WTC11 (cell line): Measurements from ENCODE around the gene PHACTR3. TPM values are rescaled to one million over a fixed set of nuclear protein-coding genes. Genes with fewer than 3 reads are reported as not detected.

Source experiments
- ATAC-seq: fragments of 200-7000 bp; cut with Tn5 transposase; 2 replicates; pipeline ENCODE4 v1.10.0; 2021; ENCODE audit warnings: mild to moderate bottlenecking, moderate library complexity
- CTCF ChIA-PET: fragments of 300-600 bp; sonication (Branson Sonifier 250); formaldehyde crosslinking; loops from one replicate; lab custom pipeline; 2021; ENCODE audit warnings: antibody characterized with exemption; lab: Charles Lee
- POLR2A ChIA-PET: fragments of 350-600 bp; sonication (Branson Sonifier 250); formaldehyde crosslinking; loops from one replicate; lab custom pipeline; 2021; ENCODE audit warnings: antibody characterized with exemption; lab: Charles Lee
- DNase-seq: peaks from one replicate; pipeline ENCODE4 v3.0.0; 2021; ENCODE audit warnings: low spot score
- H3K27ac Mint-ChIP-seq: 2 replicates; pipeline ENCODE4 v1.8.0; 2021; ENCODE audit warnings: mixed read lengths
- H3K27me3 Mint-ChIP-seq: 2 replicates; pipeline ENCODE4 v1.8.0; 2021; ENCODE audit warnings: low read depth, mild to moderate bottlenecking, moderate library complexity, mixed read lengths
- H3K36me3 Mint-ChIP-seq: 2 replicates; pipeline ENCODE4 v1.8.0; 2021; ENCODE audit warnings: mixed read lengths
- H3K4me1 Mint-ChIP-seq: 2 replicates; pipeline ENCODE4 v1.8.0; 2022; ENCODE audit warnings: mixed read lengths
- H3K4me3 Mint-ChIP-seq: 2 replicates; pipeline ENCODE4 v1.8.0; 2021; ENCODE audit warnings: mild to moderate bottlenecking, moderate library complexity, mixed read lengths
- H3K9me3 Mint-ChIP-seq: 2 replicates; pipeline ENCODE4 v1.8.0; 2021; ENCODE audit warnings: mixed read lengths
- AR ChIP-seq: fragments of 250-450 bp; sonication (Bioruptor Pico); IDR thresholded peaks from 2 replicates; pipeline ENCODE4 v1.9.0; 2021; ENCODE audit warnings: mild to moderate bottlenecking
- ATF1 ChIP-seq: sonication (generic); formaldehyde crosslinking; IDR thresholded peaks from 2 replicates; pipeline ENCODE4 v1.8.1; 2023; ENCODE audit warnings: mild to moderate bottlenecking, moderate library complexity, missing genetic modification reagents
- ATF2 ChIP-seq: sonication (generic); formaldehyde crosslinking; IDR thresholded peaks from 2 replicates; pipeline ENCODE4 v1.8.1; 2022; ENCODE audit warnings: low read depth, missing genetic modification reagents, borderline replicate concordance
- ATF3 ChIP-seq: sonication (generic); formaldehyde crosslinking; conservative IDR thresholded peaks from 2 replicates; pipeline ENCODE4 v1.8.1; 2022; ENCODE audit warnings: mild to moderate bottlenecking, missing genetic modification reagents
- CTCF ChIP-seq: fragments of 200-600 bp; IDR thresholded peaks from 2 replicates; pipeline ENCODE4 v1.8.0; 2022; ENCODE audit warnings: antibody characterized with exemption
- GABPB1 ChIP-seq: sonication (generic); formaldehyde crosslinking; IDR thresholded peaks from 2 replicates; pipeline ENCODE4 v1.8.1; 2023; ENCODE audit warnings: mild to moderate bottlenecking, missing genetic modification reagents
- NR3C1 ChIP-seq: sonication (generic); formaldehyde crosslinking; conservative IDR thresholded peaks from 2 replicates; pipeline ENCODE4 v1.8.1; 2023; ENCODE audit warnings: low read depth, mild to moderate bottlenecking, missing genetic modification reagents
- PRDM15 ChIP-seq: sonication (generic); formaldehyde crosslinking; IDR thresholded peaks from 2 replicates; pipeline ENCODE4 v1.8.0; 2022; ENCODE audit warnings: missing genetic modification reagents
- SMAD3 ChIP-seq: sonication (generic); formaldehyde crosslinking; IDR thresholded peaks from 2 replicates; pipeline ENCODE4 v1.8.0; 2022; ENCODE audit warnings: missing genetic modification reagents, mild to moderate bottlenecking, borderline replicate concordance
- SP1 ChIP-seq: sonication (generic); formaldehyde crosslinking; conservative IDR thresholded peaks from 2 replicates; pipeline ENCODE4 v1.8.1; 2022; ENCODE audit warnings: missing genetic modification reagents
- TP53 ChIP-seq: sonication (generic); formaldehyde crosslinking; IDR thresholded peaks from 2 replicates; pipeline ENCODE4 v1.8.1; 2023; ENCODE audit warnings: mild to moderate bottlenecking, missing genetic modification reagents
- ZNF138 ChIP-seq: sonication (generic); formaldehyde crosslinking; conservative IDR thresholded peaks from 2 replicates; pipeline ENCODE4 v1.8.1; 2022; ENCODE audit warnings: mild to moderate bottlenecking, moderate library complexity, missing genetic modification reagents
- ZNF317 ChIP-seq: sonication (generic); formaldehyde crosslinking; IDR thresholded peaks from 2 replicates; pipeline ENCODE4 v1.8.1; 2023; ENCODE audit warnings: low read depth, mild to moderate bottlenecking, moderate library complexity, missing genetic modification reagents, borderline replicate concordance
- ZNF396 ChIP-seq: fragments of 250-450 bp; sonication (Bioruptor Pico); IDR thresholded peaks from 2 replicates; pipeline ENCODE4 v1.8.0; 2021; ENCODE audit warnings: mild to moderate bottlenecking, moderate library complexity, borderline replicate concordance
- ZNF512 ChIP-seq: sonication (generic); formaldehyde crosslinking; IDR thresholded peaks from 2 replicates; pipeline ENCODE4 v1.8.1; 2022; ENCODE audit warnings: missing genetic modification reagents, borderline replicate concordance
- ZNF671 ChIP-seq: fragments of 250-450 bp; sonication (Bioruptor Pico); IDR thresholded peaks from 2 replicates; pipeline ENCODE4 v1.8.0; 2021; ENCODE audit warnings: mild to moderate bottlenecking
- ZSCAN18 ChIP-seq: fragments of 250-450 bp; sonication (Bioruptor Pico); IDR thresholded peaks from 2 replicates; pipeline ENCODE4 v2.1.2; 2022; ENCODE audit warnings: mild to moderate bottlenecking, moderate library complexity
- total RNA-seq: library from RNA; stranded (reverse); gene quantifications from 3 replicates; pipeline ENCODE4 v1.2.3, GENCODE V29; 2021

PHACTR3 gene
- total RNA-seq, 1 experiment from 2014 or later = 0.28 TPM

GRCh38 chr20:59589086-59589684 is 15.2 kb upstream of the PHACTR3 start:
- DNase-seq (no peak), ATAC-seq (no peak)
- no peaks in the 10 kb centered on the region for H3K36me3 Mint-ChIP-seq
- H3K27me3 Mint-ChIP-seq = peaks cover 57% of the 10 kb centered on the region
- TF ChIP-seq CTCF (no peak), ZNF512 (CRISPR knock-in tag) (no peak), GABPB1 (no peak), TP53 (CRISPR knock-in tag) (no peak), ATF1 (CRISPR knock-in tag) (no peak), ZNF138 (CRISPR knock-in tag) (no peak), ZNF671 (no peak), SMAD3 (no peak), ZSCAN18 (CRISPR knock-in tag) (no peak), ZNF396 (CRISPR knock-in tag) (no peak), AR (CRISPR knock-in tag) (no peak), ZNF317 (CRISPR knock-in tag) (no peak), PRDM15 (CRISPR knock-in tag) (no peak), ATF3 (CRISPR knock-in tag) (no peak), SP1 (no peak), ATF2 (CRISPR knock-in tag) (no peak), NR3C1 (CRISPR knock-in tag) (no peak)
- CTCF ChIA-PET = no interaction called here
- H3K9me3 Mint-ChIP-seq = peaks cover 12% of the 10 kb centered on the region
- H3K27ac Mint-ChIP-seq = no peak overlapping the region
- H3K4me3 Mint-ChIP-seq = no peak overlapping the region
- no peaks in the 10 kb centered on the region for H3K4me1 Mint-ChIP-seq
- POLR2A ChIA-PET = no interaction called here
